GM12872 (cell line): ENCODE data around the gene HTR3A.

Experiments used
- TF ChIP-seq, protein P1 (sequence below): IDR thresholded peaks from 3 replicates; pipeline ENCODE4 v1.5.1; 2011; ENCODE audit warnings: low read depth, mild to moderate bottlenecking, low read length, moderate library complexity; ENCODE audit not compliant: insufficient read depth

Gene HTR3A

DNA sequence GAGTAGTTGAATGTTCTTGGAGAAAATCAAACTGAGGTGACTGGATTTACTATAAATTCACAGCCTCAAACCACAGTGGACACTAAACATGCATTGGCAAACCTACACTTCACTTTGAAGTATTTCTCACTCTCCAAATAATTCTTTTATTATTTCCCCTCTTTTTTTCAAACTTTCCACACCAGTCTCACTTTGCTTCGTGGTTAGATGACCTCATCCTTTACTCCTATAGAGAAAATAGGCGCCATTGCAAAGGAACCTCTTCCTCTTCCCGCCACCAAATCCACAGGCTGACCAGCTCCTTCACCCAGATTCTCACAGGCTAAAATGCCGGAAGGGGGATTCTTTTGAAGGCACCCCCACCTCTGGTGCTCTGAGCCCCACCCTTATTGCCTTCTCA is 33.4 kb downstream of the HTR3A start:
- TF ChIP-seq, protein P1, sequence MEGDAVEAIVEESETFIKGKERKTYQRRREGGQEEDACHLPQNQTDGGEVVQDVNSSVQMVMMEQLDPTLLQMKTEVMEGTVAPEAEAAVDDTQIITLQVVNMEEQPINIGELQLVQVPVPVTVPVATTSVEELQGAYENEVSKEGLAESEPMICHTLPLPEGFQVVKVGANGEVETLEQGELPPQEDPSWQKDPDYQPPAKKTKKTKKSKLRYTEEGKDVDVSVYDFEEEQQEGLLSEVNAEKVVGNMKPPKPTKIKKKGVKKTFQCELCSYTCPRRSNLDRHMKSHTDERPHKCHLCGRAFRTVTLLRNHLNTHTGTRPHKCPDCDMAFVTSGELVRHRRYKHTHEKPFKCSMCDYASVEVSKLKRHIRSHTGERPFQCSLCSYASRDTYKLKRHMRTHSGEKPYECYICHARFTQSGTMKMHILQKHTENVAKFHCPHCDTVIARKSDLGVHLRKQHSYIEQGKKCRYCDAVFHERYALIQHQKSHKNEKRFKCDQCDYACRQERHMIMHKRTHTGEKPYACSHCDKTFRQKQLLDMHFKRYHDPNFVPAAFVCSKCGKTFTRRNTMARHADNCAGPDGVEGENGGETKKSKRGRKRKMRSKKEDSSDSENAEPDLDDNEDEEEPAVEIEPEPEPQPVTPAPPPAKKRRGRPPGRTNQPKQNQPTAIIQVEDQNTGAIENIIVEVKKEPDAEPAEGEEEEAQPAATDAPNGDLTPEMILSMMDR, result no peak

- TF ChIP-seq, protein P1, result no peak
These were observed 36.0 kb downstream of the HTR3A start for GRCh38 chr11:114010931-114011330.

GRCh38 chr11:114011443-114011842 is 36.5 kb downstream of the HTR3A start:
- TF ChIP-seq, protein P1, result no peak

DNA sequence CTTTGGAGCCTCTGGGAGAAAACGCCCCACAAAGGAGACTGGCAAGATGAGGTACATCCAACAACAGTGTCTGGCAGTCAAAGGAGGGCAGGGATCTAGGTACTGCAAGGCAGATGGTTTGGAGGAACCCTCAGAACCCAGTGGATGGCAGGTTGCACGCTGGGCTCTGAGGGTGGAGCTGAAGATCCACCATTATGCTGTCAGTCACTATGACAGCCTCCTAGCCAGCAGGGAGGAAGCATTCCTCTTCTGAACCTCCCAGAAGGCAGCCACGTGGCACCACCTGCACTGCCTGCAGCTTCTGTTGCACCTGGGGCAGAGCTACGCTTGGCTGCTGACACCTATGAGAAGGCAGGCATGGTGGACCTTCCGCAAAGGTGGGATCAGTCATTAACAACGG is 40.2 kb downstream of the HTR3A start:
- TF ChIP-seq, protein P1, result no peak

DNA sequence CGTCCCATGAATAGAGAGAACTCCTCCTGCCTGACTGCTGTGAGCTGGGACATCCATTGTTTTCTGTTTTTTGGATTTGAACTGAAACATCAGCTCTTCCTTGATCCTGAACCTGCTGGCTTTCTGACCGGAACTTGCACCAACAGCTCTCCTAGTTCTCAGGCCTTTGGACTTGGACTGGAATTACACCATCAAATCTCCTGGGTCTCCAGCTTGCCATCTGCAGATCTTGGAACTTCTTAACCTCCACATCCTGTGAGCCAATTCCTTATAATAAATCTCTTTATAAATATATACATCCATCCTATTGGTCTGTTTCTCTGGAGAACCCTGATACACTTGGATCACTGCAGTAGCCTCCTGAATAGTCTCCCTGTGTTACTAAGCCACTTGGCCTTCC is 42.1 kb downstream of the HTR3A start:
- TF ChIP-seq, protein P1, result no peak

- TF ChIP-seq, protein P1, result no peak
These were observed 42.8 kb downstream of the HTR3A start for GRCh38 chr11:114017723-114018122.

DNA sequence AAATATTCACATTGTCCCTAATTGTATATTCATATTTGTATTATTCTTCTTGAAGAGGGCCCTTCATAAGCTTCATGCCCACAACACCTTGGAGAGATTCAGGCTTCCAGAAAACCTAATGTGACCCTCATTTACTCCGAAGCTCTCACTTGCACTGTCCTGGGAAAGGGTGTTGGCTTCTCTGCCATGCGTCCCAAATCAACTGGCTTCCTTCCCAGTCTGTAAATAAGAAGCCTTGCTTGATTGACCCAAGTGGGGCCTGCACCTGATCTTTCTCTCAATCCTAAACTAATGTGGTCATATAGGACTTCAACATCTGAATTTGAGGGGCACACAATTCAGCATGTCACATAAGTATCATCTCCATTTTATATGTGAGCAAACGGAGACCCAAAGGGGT is 44.1 kb downstream of the HTR3A start:
- TF ChIP-seq, protein P1, result no peak

- TF ChIP-seq, protein P1, result no peak
These were observed 44.7 kb downstream of the HTR3A start for GRCh38 chr11:114019574-114019973.
